K562 (cell line): ENCODE results near the gene SLC7A11. TPM values are rescaled to one million over a fixed set of nuclear protein-coding genes. Genes with fewer than 3 reads are reported as not detected.

Experiments used
- ATF6 ChIP-seq: sonication (generic); formaldehyde crosslinking; IDR thresholded peaks from 2 replicates; pipeline ENCODE4 v1.4.0; 2020; ENCODE audit warnings: mild to moderate bottlenecking, missing genetic modification reagents
- FOXP1 ChIP-seq: sonication (generic); formaldehyde crosslinking; IDR thresholded peaks from 2 replicates; pipeline ENCODE4 v1.8.0; 2022; ENCODE audit warnings: mild to moderate bottlenecking, missing genetic modification reagents
- GTF2F1 ChIP-seq: IDR thresholded peaks from 2 replicates; pipeline ENCODE4 v1.6.1; 2011; ENCODE audit warnings: low read depth, low read length, improper control_type of control experiment
- HMG20B ChIP-seq: fragments of 250-450 bp; sonication (Bioruptor Pico); IDR thresholded peaks from 2 replicates; pipeline ENCODE4 v1.5.0; 2021; ENCODE audit warnings: mild to moderate bottlenecking
- MNT ChIP-seq, 2 experiments: fragments of 450-650 bp; conservative IDR thresholded peaks; 2 replicates each; pipeline ENCODE4 v1.6.1; 2017; ENCODE audit warnings: mild to moderate bottlenecking in 2 of 2, moderate library complexity in 2 of 2
- MTA2 ChIP-seq: fragments of 450-650 bp; IDR thresholded peaks from 2 replicates; pipeline ENCODE4 v1.6.1; 2016; ENCODE audit warnings: low read depth
- RBM17 ChIP-seq: fragments of 200-400 bp; formaldehyde crosslinking; IDR thresholded peaks from 2 replicates; pipeline ENCODE4 v1.6.1; 2017; ENCODE audit warnings: low read depth, mild to moderate bottlenecking, low read length, borderline replicate concordance
- RBM25 ChIP-seq: fragments of 200-400 bp; formaldehyde crosslinking; IDR thresholded peaks from 2 replicates; pipeline ENCODE4 v1.6.1; 2018; ENCODE audit warnings: low read length, low read depth, moderate library complexity; ENCODE audit not compliant: severe bottlenecking
- SFPQ ChIP-seq: fragments of 200-400 bp; formaldehyde crosslinking; IDR thresholded peaks from 2 replicates; pipeline ENCODE4 v1.6.1; 2017; ENCODE audit warnings: mild to moderate bottlenecking, low read depth, low read length, moderate library complexity
- SIN3A ChIP-seq, 2 experiments: fragments of 150-350 bp in 1 of 2; IDR thresholded peaks; 2 replicates each; pipeline ENCODE4 v1.6.1; 2011 to 2016; ENCODE audit warnings: borderline replicate concordance in 2 of 2, low read depth in 2 of 2, low read length in 2 of 2, mild to moderate bottlenecking in 2 of 2, moderate library complexity in 2 of 2; ENCODE audit not compliant: control insufficient read depth in 1 of 2
- SIRT6 ChIP-seq: IDR thresholded peaks from one replicate; pipeline ENCODE4 v1.6.1; 2012; ENCODE audit warnings: low read depth, mild to moderate bottlenecking, control low read depth, inconsistent platforms, low read length, moderate library complexity
- SRSF7 ChIP-seq: fragments of 200-400 bp; formaldehyde crosslinking; optimal IDR thresholded peaks from 2 replicates; pipeline ENCODE3; 2017; ENCODE audit warnings: mild to moderate bottlenecking, low read depth, low read length
- TEAD4 ChIP-seq, 2 experiments: sonication (generic) in 1 of 2; formaldehyde crosslinking in 1 of 2; IDR thresholded peaks; 2 replicates each; pipeline versions ENCODE4 v1.6.1 to v1.8.0; 2012 to 2022; ENCODE audit warnings: borderline replicate concordance in 1 of 2, inconsistent platforms in 1 of 2, low read length in 1 of 2, mild to moderate bottlenecking in 1 of 2, missing genetic modification reagents in 1 of 2
- TFAM ChIP-seq: fragments of 250-450 bp; sonication (Bioruptor Pico); conservative IDR thresholded peaks from 2 replicates; pipeline ENCODE4 v1.5.0; 2021; ENCODE audit warnings: mild to moderate bottlenecking, moderate library complexity
- XRCC5 ChIP-seq: fragments of 200-400 bp; formaldehyde crosslinking; IDR thresholded peaks from 2 replicates; pipeline ENCODE4 v1.6.1; 2017; ENCODE audit warnings: low read depth, mild to moderate bottlenecking, low read length
- polyA plus RNA-seq, 8 experiments: library from polyadenylated mRNA; depleted of rRNA in 4 of 8; stranded (reverse) in 5 of 8; unstranded in 3 of 8; fragments of >200 nt; fragmentation: Nextera tagmentation in 2 of 8; fragmentation: Illumina TruSeq in 1 of 8; extraction: Ambion mirVana in 2 of 8; extraction: Trizol in 1 of 8; gene quantifications; 2 replicates each; pipeline versions ENCODE4 v1.2.1 to v1.2.3, GENCODE V29; 2011 to 2014; ENCODE audit warnings: inconsistent platforms in 1 of 8, missing spikeins in 1 of 8
- total RNA-seq, 7 experiments: library from RNA; depleted of rRNA in 6 of 7; stranded (reverse); fragments of >200 nt in 6 of 7; fragmentation: Illumina TruSeq in 2 of 7; extraction: Trizol in 2 of 7; gene quantifications; 2 replicates each; pipeline versions ENCODE4 v1.2.1 to v1.2.3, GENCODE V29; 2011 to 2021; ENCODE audit warnings: low replicate concordance in 1 of 7

Gene SLC7A11
- total and polyA plus RNA-seq, 9 of the 15 experiments (the other 6 are each of a cell fraction or from before 2014, with no cell fraction given): 4.5 to 26.1 (median 13.5) TPM

DNA sequence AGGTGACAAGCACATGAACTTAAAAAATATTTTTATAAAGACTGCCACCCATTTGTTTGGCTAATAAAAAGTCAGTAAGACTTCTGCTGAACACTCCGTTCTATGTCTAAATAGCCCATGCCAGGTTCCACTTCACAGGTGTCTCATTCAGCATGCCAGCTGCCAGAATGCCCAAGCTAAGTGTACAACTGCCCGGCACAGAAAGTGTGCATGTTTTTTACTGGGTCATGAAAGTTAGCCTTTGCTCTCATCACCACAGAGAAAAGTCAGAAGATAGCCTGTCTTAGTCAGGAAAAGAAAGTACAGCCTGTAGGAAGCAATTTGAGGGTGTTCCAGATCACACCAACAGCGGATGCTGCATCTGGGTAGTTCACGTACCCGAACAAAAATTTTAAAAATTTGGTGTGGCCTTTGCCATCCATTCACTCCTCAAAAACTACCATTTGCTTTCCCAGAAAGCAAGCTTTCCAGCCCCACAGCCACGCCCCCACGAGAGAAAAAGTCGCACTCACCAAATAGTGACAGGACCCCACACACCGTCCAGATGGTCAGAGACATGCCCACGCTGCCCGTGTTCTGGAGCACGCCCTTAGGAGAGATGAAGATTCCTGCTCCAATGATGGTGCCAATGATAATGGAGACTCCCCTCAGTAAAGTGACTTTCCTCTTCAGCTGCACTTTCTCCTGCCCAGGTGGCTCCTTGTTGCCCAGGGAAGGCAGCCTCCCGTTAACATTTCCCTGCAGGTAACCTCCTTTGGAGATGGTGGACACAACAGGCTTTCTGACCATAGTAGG, 671 bp downstream of the SLC7A11 start (continued):
- TF ChIP-seq ATF6 (CRISPR knock-in tag): no peak
- no peak for TF ChIP-seq RBM25
- TF ChIP-seq MTA2: no peak
- peak; percentile 25; the same call in 1 of the 2 replicates for TF ChIP-seq GTF2F1
- TF ChIP-seq RBM17: no peak
- no peak for TF ChIP-seq HMG20B
- TF ChIP-seq XRCC5: no peak
- no peak; a peak in 1 of 4 replicates for TF ChIP-seq MNT (conservative IDR thresholded peaks at IDR 0.05)
- no peak for TF ChIP-seq TFAM (CRISPR knock-in tag)
- TF ChIP-seq FOXP1 (CRISPR knock-in tag): 0 out of 2 replicates have a peak, but pooled peaks have one; percentile 35
- no peak for TF ChIP-seq SFPQ
- TF ChIP-seq TEAD4 (IDR thresholded peaks at IDR 0.05; ENCODE audit: low read length): 0 out of 2 replicates have a peak, but pooled peaks have one; percentile 7
- TF ChIP-seq TEAD4 (CRISPR knock-in tag; IDR thresholded peaks at IDR 0.05; ENCODE audit: borderline replicate concordance): no peak
- TF ChIP-seq SIN3A (IDR thresholded peaks at IDR 0.05; ENCODE audit: borderline replicate concordance in 2 of 2, control insufficient read depth in 1 of 2, low read depth in 2 of 2, low read length in 2 of 2): peak; percentile 63 to 76; a peak in 2 of 4 replicates
- TF ChIP-seq SRSF7: no peak
- peak; percentile 68 for TF ChIP-seq SIRT6
